Measurements from ENCODE around the gene GNPTAB. TPM values are rescaled to one million over a fixed set of nuclear protein-coding genes. Genes with fewer than 3 reads are reported as not detected.

Gene GNPTAB
- total and polyA plus RNA-seq, 2 of the 13 experiments (the other 11 are each of a cell fraction or from before 2014, with no cell fraction given), result 13.6 to 19.4 TPM

DNA sequence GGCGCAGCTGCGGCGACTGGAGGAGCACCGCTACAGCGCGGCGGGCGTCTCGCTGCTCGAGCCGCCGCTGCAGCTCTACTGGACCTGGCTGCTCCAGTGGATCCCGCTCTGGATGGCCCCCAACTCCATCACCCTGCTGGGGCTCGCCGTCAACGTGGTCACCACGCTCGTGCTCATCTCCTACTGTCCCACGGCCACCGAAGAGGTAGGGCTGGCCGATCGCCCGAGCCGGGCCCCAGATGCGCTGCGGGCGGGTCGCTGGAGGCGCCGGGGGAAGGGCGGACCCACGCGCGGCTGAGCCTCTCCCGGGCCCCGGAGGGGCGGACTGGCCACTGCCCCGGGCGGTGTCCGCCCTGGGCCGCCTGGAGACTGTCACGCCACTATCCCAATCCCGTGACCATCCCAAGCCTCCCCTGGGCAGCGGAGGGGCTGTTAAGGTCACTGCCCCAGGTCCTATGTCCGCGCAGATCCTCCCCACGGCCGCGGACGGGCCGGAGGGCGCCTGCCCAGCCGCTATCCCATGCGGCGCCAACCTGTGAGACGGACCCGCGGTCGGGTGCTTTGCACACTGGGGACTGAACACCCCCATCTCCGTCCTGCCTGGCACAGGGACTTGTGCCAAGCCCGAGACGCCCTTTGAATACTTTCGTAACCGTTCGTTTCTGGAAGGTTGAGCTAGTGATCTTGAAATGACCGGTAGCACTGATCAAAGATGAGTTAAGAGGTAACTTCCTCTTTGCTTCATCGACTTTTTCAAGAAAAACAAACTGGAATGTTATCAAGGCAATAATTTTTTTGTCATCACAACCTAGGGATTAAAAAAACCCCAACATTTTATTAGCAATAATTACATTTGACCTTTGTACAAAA lies 132.6 kb downstream of the GNPTAB start (continued):
- TF ChIP-seq, protein P1, sequence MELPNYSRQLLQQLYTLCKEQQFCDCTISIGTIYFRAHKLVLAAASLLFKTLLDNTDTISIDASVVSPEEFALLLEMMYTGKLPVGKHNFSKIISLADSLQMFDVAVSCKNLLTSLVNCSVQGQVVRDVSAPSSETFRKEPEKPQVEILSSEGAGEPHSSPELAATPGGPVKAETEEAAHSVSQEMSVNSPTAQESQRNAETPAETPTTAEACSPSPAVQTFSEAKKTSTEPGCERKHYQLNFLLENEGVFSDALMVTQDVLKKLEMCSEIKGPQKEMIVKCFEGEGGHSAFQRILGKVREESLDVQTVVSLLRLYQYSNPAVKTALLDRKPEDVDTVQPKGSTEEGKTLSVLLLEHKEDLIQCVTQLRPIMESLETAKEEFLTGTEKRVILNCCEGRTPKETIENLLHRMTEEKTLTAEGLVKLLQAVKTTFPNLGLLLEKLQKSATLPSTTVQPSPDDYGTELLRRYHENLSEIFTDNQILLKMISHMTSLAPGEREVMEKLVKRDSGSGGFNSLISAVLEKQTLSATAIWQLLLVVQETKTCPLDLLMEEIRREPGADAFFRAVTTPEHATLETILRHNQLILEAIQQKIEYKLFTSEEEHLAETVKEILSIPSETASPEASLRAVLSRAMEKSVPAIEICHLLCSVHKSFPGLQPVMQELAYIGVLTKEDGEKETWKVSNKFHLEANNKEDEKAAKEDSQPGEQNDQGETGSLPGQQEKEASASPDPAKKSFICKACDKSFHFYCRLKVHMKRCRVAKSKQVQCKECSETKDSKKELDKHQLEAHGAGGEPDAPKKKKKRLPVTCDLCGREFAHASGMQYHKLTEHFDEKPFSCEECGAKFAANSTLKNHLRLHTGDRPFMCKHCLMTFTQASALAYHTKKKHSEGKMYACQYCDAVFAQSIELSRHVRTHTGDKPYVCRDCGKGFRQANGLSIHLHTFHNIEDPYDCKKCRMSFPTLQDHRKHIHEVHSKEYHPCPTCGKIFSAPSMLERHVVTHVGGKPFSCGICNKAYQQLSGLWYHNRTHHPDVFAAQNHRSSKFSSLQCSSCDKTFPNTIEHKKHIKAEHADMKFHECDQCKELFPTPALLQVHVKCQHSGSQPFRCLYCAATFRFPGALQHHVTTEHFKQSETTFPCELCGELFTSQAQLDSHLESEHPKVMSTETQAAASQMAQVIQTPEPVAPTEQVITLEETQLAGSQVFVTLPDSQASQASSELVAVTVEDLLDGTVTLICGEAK (IDR thresholded peaks at IDR 0.05), result no peak
- TF ChIP-seq, protein P1 (CRISPR knock-in tag; IDR thresholded peaks at IDR 0.05), result 0 out of 2 replicates have a peak, but pooled peaks have one; percentile 43
- TF ChIP-seq ZBTB7A (CRISPR knock-in tag; IDR thresholded peaks at IDR 0.05) (peak; percentile 27; the same call in 1 of the 2 replicates), ZNF672 (CRISPR knock-in tag; IDR thresholded peaks at IDR 0.05) (peak; percentile 73; the same call in 1 of the 2 replicates), HINFP (CRISPR knock-in tag; IDR thresholded peaks at IDR 0.05; ENCODE audit: low read depth) (0 out of 2 replicates have a peak, but pooled peaks have one; percentile 35), THAP9 (CRISPR knock-in tag; IDR thresholded peaks at IDR 0.05; ENCODE audit: borderline replicate concordance) (no peak), ZNF264 (CRISPR knock-in tag; IDR thresholded peaks at IDR 0.05) (0 out of 2 replicates have a peak, but pooled peaks have one; percentile 14), PAX8 (CRISPR knock-in tag; IDR thresholded peaks at IDR 0.05; ENCODE audit: borderline replicate concordance) (no peak), ZNF816 (CRISPR knock-in tag; IDR thresholded peaks at IDR 0.05; ENCODE audit: borderline replicate concordance) (0 out of 2 replicates have a peak, but pooled peaks have one; percentile 25), STAG1 (CRISPR knock-in tag; IDR thresholded peaks at IDR 0.05) (no peak), ZFX (CRISPR knock-in tag; IDR thresholded peaks at IDR 0.05; ENCODE audit: low read depth) (peak; percentile 39; the same call in 1 of the 2 replicates), POLR2G (IDR thresholded peaks at IDR 0.05; ENCODE audit: low read depth, low read length) (peak; percentile 64)
- TF ChIP-seq, protein P2, sequence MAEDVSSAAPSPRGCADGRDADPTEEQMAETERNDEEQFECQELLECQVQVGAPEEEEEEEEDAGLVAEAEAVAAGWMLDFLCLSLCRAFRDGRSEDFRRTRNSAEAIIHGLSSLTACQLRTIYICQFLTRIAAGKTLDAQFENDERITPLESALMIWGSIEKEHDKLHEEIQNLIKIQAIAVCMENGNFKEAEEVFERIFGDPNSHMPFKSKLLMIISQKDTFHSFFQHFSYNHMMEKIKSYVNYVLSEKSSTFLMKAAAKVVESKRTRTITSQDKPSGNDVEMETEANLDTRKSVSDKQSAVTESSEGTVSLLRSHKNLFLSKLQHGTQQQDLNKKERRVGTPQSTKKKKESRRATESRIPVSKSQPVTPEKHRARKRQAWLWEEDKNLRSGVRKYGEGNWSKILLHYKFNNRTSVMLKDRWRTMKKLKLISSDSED (CRISPR knock-in tag; IDR thresholded peaks at IDR 0.05), result no peak; the same call in 1 of the 2 replicates
